Measurements from ENCODE around the gene ARHGEF17. TPM values are rescaled to one million over a fixed set of nuclear protein-coding genes. Genes with fewer than 3 reads are reported as not detected.

ARHGEF17 gene
- total and polyA plus RNA-seq, 2 experiments from 2014 or later = 30.2 to 35.6 TPM

- 94% methylated on average over 2 of the region's 2 CpGs for WGBS (ENCODE audit: low lambda C conversion rate, missing lambda C conversion rate)
- Histone ChIP-seq H3K27me3 (no peaks in the 10 kb centered on the region), H3K4me2 (no peak overlapping the region), H3K36me3 (replicated peaks; ENCODE audit: insufficient read depth, low read depth) (no peaks in the 10 kb centered on the region), H4K20me1 (ENCODE audit: insufficient read depth, poor library complexity, severe bottlenecking) (no peaks in the 10 kb centered on the region), H3K4me1 (ENCODE audit: insufficient read depth) (no peaks in the 10 kb centered on the region), H3K9me2 (replicated peaks; ENCODE audit: insufficient read depth) (no peaks in the 10 kb centered on the region), H3K9me3 (ENCODE audit: low read depth) (no peaks in the 10 kb centered on the region), H3K4me3 (no peak overlapping the region), H3K79me2 (no peaks in the 10 kb centered on the region), H3K27ac (no peak overlapping the region), H2AFZ (no peak overlapping the region)
- no peak for TF ChIP-seq CTCF (IDR thresholded peaks at IDR 0.05; ENCODE audit: poor library complexity)
- TF ChIP-seq EZH2phosphoT487 (IDR thresholded peaks at IDR 0.05; ENCODE audit: low read depth, severe bottlenecking, unreplicated experiment) = no peak
- TF ChIP-seq EZH2 (IDR thresholded peaks at IDR 0.05; ENCODE audit: borderline replicate concordance) = no peak
- DNase-seq (ENCODE audit: low spot score) = no peak
These were observed 90.6 kb downstream of the ARHGEF17 start for GRCh38 chr11:73398721-73399120.

GRCh38 chr11:73399159-73399590 is 91.1 kb downstream of the ARHGEF17 start:
- H3K27me3 ChIP-seq = no peaks in the 10 kb centered on the region
- H3K9me2 ChIP-seq (replicated peaks; ENCODE audit: insufficient read depth) = no peaks in the 10 kb centered on the region
- H3K9me3 ChIP-seq (ENCODE audit: low read depth) = no peaks in the 10 kb centered on the region
- H3K36me3 ChIP-seq (replicated peaks; ENCODE audit: insufficient read depth, low read depth) = no peaks in the 10 kb centered on the region
- no peaks in the 10 kb centered on the region for H4K20me1 ChIP-seq (ENCODE audit: insufficient read depth, poor library complexity, severe bottlenecking)
- 69% methylated on average over 6 of the region's 6 CpGs for WGBS (ENCODE audit: low lambda C conversion rate, missing lambda C conversion rate)
- no peaks in the 10 kb centered on the region for H3K79me2 ChIP-seq
- no peak overlapping the region for H3K27ac ChIP-seq
- H3K4me1 ChIP-seq (ENCODE audit: insufficient read depth) = no peaks in the 10 kb centered on the region
- no peak for TF ChIP-seq CTCF (IDR thresholded peaks at IDR 0.05; ENCODE audit: poor library complexity)
- TF ChIP-seq EZH2phosphoT487 (IDR thresholded peaks at IDR 0.05; ENCODE audit: low read depth, severe bottlenecking, unreplicated experiment) = no peak
- no peak for TF ChIP-seq EZH2 (IDR thresholded peaks at IDR 0.05; ENCODE audit: borderline replicate concordance)
- no peak overlapping the region for H2AFZ ChIP-seq
- H3K4me3 ChIP-seq = no peak overlapping the region
- DNase-seq (ENCODE audit: low spot score) = no peak
- no peak overlapping the region for H3K4me2 ChIP-seq

- Histone ChIP-seq H3K36me3 (replicated peaks; ENCODE audit: insufficient read depth, low read depth) (no peaks in the 10 kb centered on the region), H3K79me2 (no peaks in the 10 kb centered on the region), H3K27ac (no peak overlapping the region), H3K4me2 (no peak overlapping the region), H3K27me3 (no peaks in the 10 kb centered on the region), H3K9me3 (ENCODE audit: low read depth) (no peaks in the 10 kb centered on the region), H3K9me2 (replicated peaks; ENCODE audit: insufficient read depth) (no peaks in the 10 kb centered on the region), H3K4me3 (no peak overlapping the region), H3K4me1 (ENCODE audit: insufficient read depth) (no peaks in the 10 kb centered on the region), H4K20me1 (ENCODE audit: insufficient read depth, poor library complexity, severe bottlenecking) (no peaks in the 10 kb centered on the region), H2AFZ (no peak overlapping the region)
- WGBS (ENCODE audit: low lambda C conversion rate, missing lambda C conversion rate) = 91% methylated on average over 4 of the region's 4 CpGs
- no peak for DNase-seq (ENCODE audit: low spot score)
- TF ChIP-seq EZH2phosphoT487 (IDR thresholded peaks at IDR 0.05; ENCODE audit: low read depth, severe bottlenecking, unreplicated experiment) = no peak
- TF ChIP-seq CTCF (IDR thresholded peaks at IDR 0.05; ENCODE audit: poor library complexity) = no peak
- no peak for TF ChIP-seq EZH2 (IDR thresholded peaks at IDR 0.05; ENCODE audit: borderline replicate concordance)
These were observed 91.6 kb downstream of the ARHGEF17 start for GRCh38 chr11:73399636-73400035.

GRCh38 chr11:73400293-73400692 is 92.2 kb downstream of the ARHGEF17 start:
- H3K4me1 ChIP-seq (ENCODE audit: insufficient read depth) = no peaks in the 10 kb centered on the region
- no peak for TF ChIP-seq CTCF (IDR thresholded peaks at IDR 0.05; ENCODE audit: poor library complexity)
- no peak for TF ChIP-seq EZH2 (IDR thresholded peaks at IDR 0.05; ENCODE audit: borderline replicate concordance)
- TF ChIP-seq EZH2phosphoT487 (IDR thresholded peaks at IDR 0.05; ENCODE audit: low read depth, severe bottlenecking, unreplicated experiment) = no peak
- no peak overlapping the region for H3K27ac ChIP-seq
- WGBS (ENCODE audit: low lambda C conversion rate, missing lambda C conversion rate) = 95% methylated on average over 6 of the region's 6 CpGs
- DNase-seq (ENCODE audit: low spot score) = no peak
- H4K20me1 ChIP-seq (ENCODE audit: insufficient read depth, poor library complexity, severe bottlenecking) = no peaks in the 10 kb centered on the region
- no peak overlapping the region for H3K4me2 ChIP-seq
- no peaks in the 10 kb centered on the region for H3K36me3 ChIP-seq (replicated peaks; ENCODE audit: insufficient read depth, low read depth)
- H3K27me3 ChIP-seq = no peaks in the 10 kb centered on the region
- no peaks in the 10 kb centered on the region for H3K9me2 ChIP-seq (replicated peaks; ENCODE audit: insufficient read depth)
- H3K79me2 ChIP-seq = no peaks in the 10 kb centered on the region
- H3K4me3 ChIP-seq = no peak overlapping the region
- no peaks in the 10 kb centered on the region for H3K9me3 ChIP-seq (ENCODE audit: low read depth)
- H2AFZ ChIP-seq = no peak overlapping the region
